Measurements from ENCODE around the gene WFDC1.

DNA sequence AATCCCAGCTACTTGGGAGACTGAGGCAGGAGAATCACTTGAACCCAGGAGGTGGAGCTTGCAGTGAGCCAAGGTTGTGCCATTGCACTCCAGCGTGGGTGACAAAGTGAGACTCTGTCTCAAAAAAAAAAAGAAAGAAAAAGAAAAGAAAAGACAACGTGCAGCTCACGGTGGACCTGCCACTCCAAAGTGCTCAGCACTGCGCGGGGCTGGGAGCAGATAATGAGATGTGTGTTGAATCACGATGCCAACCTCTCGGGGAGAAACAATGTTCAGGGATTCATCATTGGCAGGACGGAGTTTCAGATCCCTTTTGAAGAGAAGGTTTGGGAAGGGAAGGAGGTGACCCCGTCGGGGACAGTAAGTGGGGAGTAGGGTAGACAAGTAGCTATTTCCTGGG, 19.2 kb downstream of the WFDC1 start:
- TF ChIP-seq CTCF (IDR thresholded peaks at IDR 0.05; ENCODE audit: borderline replicate concordance, extremely low read depth, low read length, poor library complexity, severe bottlenecking) (no peak), EZH2 (IDR thresholded peaks at IDR 0.05; ENCODE audit: borderline replicate concordance, low read depth, low read length, severe bottlenecking) (no peak)

Measured in DND-41 (cell line).